Nephron progenitor cell (in vitro differentiated cells): Measurements from ENCODE around the gene UMPS.

Experiments used
- DNase-seq: peaks from one replicate; pipeline ENCODE4 v3.0.0; 2021
- H3K27ac Mint-ChIP-seq: 2 replicates; pipeline ENCODE4 v1.8.0; 2021; ENCODE audit warnings: mild to moderate bottlenecking, moderate library complexity, mixed read lengths
- H3K27me3 Mint-ChIP-seq: 2 replicates; pipeline ENCODE4 v1.8.0; 2021; ENCODE audit warnings: mild to moderate bottlenecking, low read depth, mixed read lengths; ENCODE audit not compliant: poor library complexity
- H3K36me3 Mint-ChIP-seq: 2 replicates; pipeline ENCODE4 v1.8.0; 2021; ENCODE audit warnings: low read depth, mixed read lengths
- H3K4me1 Mint-ChIP-seq: 2 replicates; pipeline ENCODE4 v1.8.0; 2021; ENCODE audit warnings: mixed read lengths
- H3K4me3 Mint-ChIP-seq: 2 replicates; pipeline ENCODE4 v1.8.0; 2021; ENCODE audit warnings: mild to moderate bottlenecking, moderate library complexity, mixed read lengths
- H3K9me3 Mint-ChIP-seq: 2 replicates; pipeline ENCODE4 v1.8.0; 2021; ENCODE audit warnings: mild to moderate bottlenecking, moderate library complexity, mixed read lengths
- CTCF ChIP-seq: fragments of 200-600 bp; sonication (generic); IDR thresholded peaks from 2 replicates; pipeline ENCODE4 v1.5.0; 2021; ENCODE audit warnings: antibody characterized with exemption

The UMPS gene

GRCh38 chr3:124762661-124763011 lies 32.4 kb downstream of the UMPS start:
- H3K9me3 Mint-ChIP-seq, result no peaks in the 10 kb centered on the region
- H3K36me3 Mint-ChIP-seq, result peaks cover 14% of the 10 kb centered on the region
- DNase-seq, result no peak
- H3K4me3 Mint-ChIP-seq, result no peak overlapping the region
- H3K27me3 Mint-ChIP-seq, result no peaks in the 10 kb centered on the region
- no peak for TF ChIP-seq CTCF
- no peak overlapping the region for H3K27ac Mint-ChIP-seq
- peaks cover 14% of the 10 kb centered on the region for H3K4me1 Mint-ChIP-seq

- peaks cover 15% of the 10 kb centered on the region for H3K36me3 Mint-ChIP-seq
- H3K4me3 Mint-ChIP-seq, result no peak overlapping the region
- no peak overlapping the region for H3K27ac Mint-ChIP-seq
- TF ChIP-seq CTCF, result no peak
- H3K27me3 Mint-ChIP-seq, result no peaks in the 10 kb centered on the region
- H3K4me1 Mint-ChIP-seq, result peaks cover 10% of the 10 kb centered on the region
- no peaks in the 10 kb centered on the region for H3K9me3 Mint-ChIP-seq
- DNase-seq, result no peak
These were observed 33.0 kb downstream of the UMPS start for GRCh38 chr3:124763206-124763605.

GRCh38 chr3:124763644-124764358 lies 33.5 kb downstream of the UMPS start:
- no peak for DNase-seq
- Mint-ChIP-seq H3K27ac (peak overlapping the region; percentile 83), H3K27me3 (no peaks in the 10 kb centered on the region), H3K36me3 (peaks cover 18% of the 10 kb centered on the region), H3K4me1 (peaks cover 10% of the 10 kb centered on the region), H3K9me3 (no peaks in the 10 kb centered on the region), H3K4me3 (no peak overlapping the region)
- TF ChIP-seq CTCF, result no peak

GRCh38 chr3:124764746-124765145 lies 34.5 kb downstream of the UMPS start:
- no peak overlapping the region for H3K27ac Mint-ChIP-seq
- H3K9me3 Mint-ChIP-seq, result no peaks in the 10 kb centered on the region
- peaks cover 18% of the 10 kb centered on the region for H3K36me3 Mint-ChIP-seq
- peaks cover under 1% of the 10 kb centered on the region for H3K27me3 Mint-ChIP-seq
- DNase-seq, result no peak
- peaks cover 12% of the 10 kb centered on the region for H3K4me1 Mint-ChIP-seq
- H3K4me3 Mint-ChIP-seq, result no peak overlapping the region
- no peak for TF ChIP-seq CTCF

- no peak for DNase-seq
- Mint-ChIP-seq H3K4me1 (peaks cover 17% of the 10 kb centered on the region), H3K36me3 (peaks cover 18% of the 10 kb centered on the region), H3K27ac (no peak overlapping the region), H3K9me3 (no peaks in the 10 kb centered on the region), H3K27me3 (peaks cover 3% of the 10 kb centered on the region), H3K4me3 (no peak overlapping the region)
- TF ChIP-seq CTCF, result no peak
These were observed 35.1 kb downstream of the UMPS start for GRCh38 chr3:124765197-124765840.
